Measurements from ENCODE around the gene NR6A1.

GRCh38 chr9:124723352-124723751, 47.8 kb downstream of the NR6A1 start:
- TF ChIP-seq CTCF (conservative IDR thresholded peaks at IDR 0.05; ENCODE audit: low read depth in 2 of 2) (no peak), EZH2phosphoT487 (IDR thresholded peaks at IDR 0.05; ENCODE audit: unreplicated experiment) (no peak), EZH2 (IDR thresholded peaks at IDR 0.05; ENCODE audit: low read depth, unreplicated experiment) (no peak), POLR2AphosphoS5 (IDR thresholded peaks at IDR 0.05; ENCODE audit: low read depth) (no peak), REST (IDR thresholded peaks at IDR 0.05; ENCODE audit: unreplicated experiment) (no peak), JUNB (IDR thresholded peaks at IDR 0.05; ENCODE audit: unreplicated experiment) (no peak), ETS1 (IDR thresholded peaks at IDR 0.05) (no peak), ZNF114 (CRISPR knock-in tag; IDR thresholded peaks at IDR 0.05) (no peak), STAT1 (IDR thresholded peaks at IDR 0.05; ENCODE audit: unreplicated experiment) (no peak), CREB1 (CRISPR knock-in tag; IDR thresholded peaks at IDR 0.05; ENCODE audit: low read depth) (no peak), NANOG (IDR thresholded peaks at IDR 0.05; ENCODE audit: borderline replicate concordance) (no peak), ZNF331 (CRISPR knock-in tag; IDR thresholded peaks at IDR 0.05; ENCODE audit: low read depth) (no peak)
